CD4-positive, alpha-beta T cell treated with Interleukin-4 for 1 hour (primary cell): ENCODE results near the gene TEAD1.

Experiments
- DNase-seq, 2 donors: peaks; one replicate each; pipeline ENCODE4 v3.0.0-alpha.2; 2020 to 2022

The TEAD1 gene

GRCh38 chr11:12667646-12668045 is 6.6 kb upstream of the TEAD1 start:
- no peak for DNase-seq

- DNase-seq, result no peak
These were observed 6.1 kb upstream of the TEAD1 start for GRCh38 chr11:12668166-12668565.

- DNase-seq, result no peak
These were observed 4.3 kb upstream of the TEAD1 start for GRCh38 chr11:12669930-12670329.

GRCh38 chr11:12671370-12671769 is 2.9 kb upstream of the TEAD1 start:
- DNase-seq, result no peak

GRCh38 chr11:12673601-12673923 is 659 bp upstream of the TEAD1 start:
- DNase-seq, result no peak

GRCh38 chr11:12674571-12674935 is 332 bp downstream of the TEAD1 start:
- no peak for DNase-seq

- no peak for DNase-seq
These were observed 895 bp downstream of the TEAD1 start for GRCh38 chr11:12674936-12675696.

- no peak for DNase-seq
These were observed 1.9 kb downstream of the TEAD1 start for GRCh38 chr11:12675951-12676711.

GRCh38 chr11:12677131-12677530 is 2.9 kb downstream of the TEAD1 start:
- no peak for DNase-seq

- DNase-seq, result no peak
These were observed 3.9 kb downstream of the TEAD1 start for GRCh38 chr11:12678092-12678491.

GRCh38 chr11:12678991-12679390 is 4.8 kb downstream of the TEAD1 start:
- no peak for DNase-seq

- DNase-seq, result no peak
These were observed 5.2 kb downstream of the TEAD1 start for GRCh38 chr11:12679471-12679870.

GRCh38 chr11:12680246-12680939 is 6.2 kb downstream of the TEAD1 start:
- DNase-seq, result no peak

- no peak for DNase-seq
These were observed 6.7 kb downstream of the TEAD1 start for GRCh38 chr11:12680940-12681258.

GRCh38 chr11:12681466-12681865 is 7.2 kb downstream of the TEAD1 start:
- DNase-seq, result no peak

GRCh38 chr11:12682288-12682687 is 8.1 kb downstream of the TEAD1 start:
- DNase-seq, result no peak

- DNase-seq, result no peak
These were observed 8.7 kb downstream of the TEAD1 start for GRCh38 chr11:12682737-12683500.

GRCh38 chr11:12683874-12684273 is 9.7 kb downstream of the TEAD1 start:
- no peak for DNase-seq

- DNase-seq, result no peak
These were observed 10.1 kb downstream of the TEAD1 start for GRCh38 chr11:12684315-12684714.

- DNase-seq, result no peak
These were observed 10.6 kb downstream of the TEAD1 start for GRCh38 chr11:12684816-12685215.

GRCh38 chr11:12685229-12685628 is 11.0 kb downstream of the TEAD1 start:
- DNase-seq, result no peak

GRCh38 chr11:12686246-12687060 is 12.2 kb downstream of the TEAD1 start:
- DNase-seq, result no peak

- DNase-seq, result no peak
These were observed 13.0 kb downstream of the TEAD1 start for GRCh38 chr11:12687216-12687623.
